ENCODE data around the gene OR10AD1. TPM values are rescaled to one million over a fixed set of nuclear protein-coding genes. Genes with fewer than 3 reads are reported as not detected.

OR10AD1 gene
- total RNA-seq, 1 donor: not detected

- TF ChIP-seq CTCF (IDR thresholded peaks at IDR 0.05; ENCODE audit: insufficient read depth, low read length): no peak
- H3K4me3 ChIP-seq (ENCODE audit: low read depth, low read length): peak overlapping the region; percentile 81
- DNase-seq (ENCODE audit: low read depth): no peak
Measured at GRCh38 chr12:48183876-48184548, 19.1 kb downstream of the OR10AD1 start.

DNA sequence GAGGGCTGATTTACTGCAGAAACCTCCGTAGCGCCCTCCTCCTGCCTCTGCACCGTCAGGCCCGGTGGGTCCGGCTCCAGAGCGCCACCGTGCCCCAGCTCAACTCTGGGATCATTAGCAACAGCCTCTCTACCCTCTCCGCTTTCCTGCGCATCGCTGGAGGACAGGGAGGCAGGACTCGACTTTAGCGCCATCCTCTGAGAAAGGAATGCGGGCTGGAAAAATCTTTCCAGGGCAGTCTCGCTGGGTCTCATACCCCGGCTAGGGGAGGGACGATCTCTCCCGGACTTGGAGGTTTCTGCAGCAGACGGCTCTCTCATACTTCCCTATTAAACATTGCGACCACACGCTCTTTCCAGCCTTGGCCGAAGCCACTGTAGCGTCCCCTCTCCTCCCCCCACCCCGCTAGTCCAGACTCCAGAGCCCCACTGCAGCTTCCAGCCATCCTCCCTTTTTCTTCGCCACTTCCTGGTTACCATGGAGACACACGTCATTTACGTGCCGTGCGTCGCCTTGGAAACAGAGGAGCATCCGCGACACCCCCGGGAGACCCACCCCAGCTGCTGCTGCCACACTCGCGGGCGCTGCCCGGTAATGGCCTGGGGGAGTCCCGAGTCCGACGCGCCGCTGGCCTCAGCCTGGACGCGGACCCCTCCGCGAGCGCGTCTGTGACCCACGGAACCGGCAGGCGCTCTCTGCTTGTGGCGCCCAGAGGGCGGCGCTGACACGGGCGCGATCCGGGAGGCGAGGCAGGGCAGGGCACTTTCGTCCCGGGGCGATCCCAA lies 19.8 kb downstream of the OR10AD1 start, which contains the start of gene CCDC184:
Gene CCDC184, plus strand, starts transcription at position 554 of the 785 bp plus-strand sequence. CDS start 479 bp downstream, outside the sequence.
- peak; percentile 51 for TF ChIP-seq CTCF (IDR thresholded peaks at IDR 0.05; ENCODE audit: insufficient read depth, low read length)
- peak; percentile 76 for DNase-seq (ENCODE audit: low read depth)
- peak within 1 kb of the TSS; percentile 81 for H3K4me3 ChIP-seq (ENCODE audit: low read depth, low read length)

GRCh38 chr12:48182631-48183030 lies 20.5 kb downstream of the OR10AD1 start:
- peak overlapping the region; percentile 81 for H3K4me3 ChIP-seq (ENCODE audit: low read depth, low read length)
- TF ChIP-seq CTCF (IDR thresholded peaks at IDR 0.05; ENCODE audit: insufficient read depth, low read length): no peak
- no peak for DNase-seq (ENCODE audit: low read depth)

GRCh38 chr12:48180857-48181495 lies 22.1 kb downstream of the OR10AD1 start:
- TF ChIP-seq CTCF (IDR thresholded peaks at IDR 0.05; ENCODE audit: insufficient read depth, low read length): no peak
- DNase-seq (ENCODE audit: low read depth): no peak
- no peak overlapping the region for H3K4me3 ChIP-seq (ENCODE audit: low read depth, low read length)

DNA sequence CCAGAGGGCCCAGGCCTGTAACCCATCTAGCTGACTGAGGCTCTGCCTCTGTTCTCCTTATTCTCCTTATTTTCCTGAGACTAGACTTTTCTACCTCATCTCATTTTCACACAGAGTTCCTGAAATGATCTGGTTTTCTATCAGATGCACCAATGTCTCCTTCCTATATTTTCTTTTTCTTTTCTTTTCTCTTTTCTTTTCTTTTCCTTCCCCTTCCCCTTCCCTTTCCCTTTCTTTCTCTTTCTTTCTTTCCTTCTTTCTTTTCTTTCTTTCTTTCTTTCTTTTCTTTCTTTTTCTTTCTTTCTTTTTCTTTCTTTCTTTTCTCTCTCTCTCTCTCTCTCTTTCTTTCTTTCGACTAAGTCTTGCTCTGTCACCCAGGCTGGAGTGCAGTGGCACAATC lies 22.7 kb downstream of the OR10AD1 start:
- H3K4me3 ChIP-seq (ENCODE audit: low read depth, low read length): no peak overlapping the region
- TF ChIP-seq CTCF (IDR thresholded peaks at IDR 0.05; ENCODE audit: insufficient read depth, low read length): no peak
- DNase-seq (ENCODE audit: low read depth): no peak

- H3K4me3 ChIP-seq (ENCODE audit: low read depth, low read length): no peak overlapping the region
- TF ChIP-seq CTCF (IDR thresholded peaks at IDR 0.05; ENCODE audit: insufficient read depth, low read length): no peak
- DNase-seq (ENCODE audit: low read depth): no peak
Measured at GRCh38 chr12:48179466-48179865, 23.6 kb downstream of the OR10AD1 start.

All from fibroblast of the aortic adventitia (primary cell).